H9 (cell line): ENCODE measurements around the gene XPNPEP3. TPM values are rescaled to one million over a fixed set of nuclear protein-coding genes. Genes with fewer than 3 reads are reported as not detected.

Source experiments
- DNase-seq: peaks from one replicate; pipeline ENCODE4 v3.0.0-alpha.2; 2017
- H2AFZ ChIP-seq: one replicate; pipeline ENCODE4 v1.6.1; 2013; ENCODE audit warnings: mild to moderate bottlenecking, low read length, control low read depth, moderate library complexity
- H2AK5ac ChIP-seq: 2 replicates; pipeline ENCODE4 v1.6.1; 2013; ENCODE audit warnings: low read length, control low read depth, mixed read lengths; ENCODE audit not compliant: insufficient read length
- H2BK120ac ChIP-seq: one replicate; pipeline ENCODE4 v1.6.1; 2013; ENCODE audit warnings: low read depth, mild to moderate bottlenecking, low read length, control low read depth, inconsistent platforms; ENCODE audit not compliant: poor library complexity, severe bottlenecking
- H2BK12ac ChIP-seq: 2 replicates; pipeline ENCODE4 v1.6.1; 2013; ENCODE audit warnings: low read length, control low read depth, mixed read lengths, low read depth; ENCODE audit not compliant: insufficient read length
- H2BK15ac ChIP-seq: 2 replicates; pipeline ENCODE4 v1.6.1; 2013; ENCODE audit warnings: low read depth, low read length, control low read depth
- H2BK20ac ChIP-seq: one replicate; pipeline ENCODE4 v1.6.1; 2013; ENCODE audit warnings: low read depth, mild to moderate bottlenecking, low read length, control low read depth, inconsistent platforms; ENCODE audit not compliant: poor library complexity, severe bottlenecking
- H2BK5ac ChIP-seq: 2 replicates; pipeline ENCODE4 v1.6.1; 2013; ENCODE audit warnings: low read length, control low read depth, mixed read lengths; ENCODE audit not compliant: insufficient read length
- H3K14ac ChIP-seq: 2 replicates; pipeline ENCODE4 v1.6.1; 2013; ENCODE audit warnings: low read length, control low read depth; ENCODE audit not compliant: insufficient read depth
- H3K18ac ChIP-seq: 2 replicates; pipeline ENCODE4 v1.6.1; 2013; ENCODE audit warnings: low read depth, mild to moderate bottlenecking, mixed read lengths, low read length, control low read depth; ENCODE audit not compliant: insufficient read length
- H3K23ac ChIP-seq: 2 replicates; pipeline ENCODE4 v1.6.1; 2013; ENCODE audit warnings: low read length, control low read depth, mixed read lengths, low read depth; ENCODE audit not compliant: insufficient read length
- H3K23me2 ChIP-seq: 2 replicates; pipeline ENCODE4 v1.6.1; 2013; ENCODE audit warnings: low read depth, mild to moderate bottlenecking, mixed read lengths, low read length, control low read depth; ENCODE audit not compliant: insufficient read length, poor library complexity, severe bottlenecking
- H3K27ac ChIP-seq: 2 replicates; pipeline ENCODE4 v1.5.1; 2013; ENCODE audit warnings: low read length, control low read depth, mixed read lengths, low read depth; ENCODE audit not compliant: insufficient read length
- H3K27me3 ChIP-seq: 2 replicates; pipeline ENCODE4 v1.6.1; 2013; ENCODE audit warnings: low read length, control low read depth, inconsistent platforms; ENCODE audit not compliant: insufficient read depth
- H3K4ac ChIP-seq: 2 replicates; pipeline ENCODE4 v1.6.1; 2013; ENCODE audit warnings: low read depth, mild to moderate bottlenecking, control low read depth, inconsistent platforms, low read length, moderate library complexity
- H3K4me1 ChIP-seq: 2 replicates; pipeline ENCODE4 v1.6.1; 2013; ENCODE audit warnings: low read length, control low read depth, inconsistent platforms; ENCODE audit not compliant: insufficient read depth
- H3K4me2 ChIP-seq: 2 replicates; pipeline ENCODE4 v1.6.1; 2013; ENCODE audit warnings: low read length, control low read depth, mixed read lengths; ENCODE audit not compliant: insufficient read length, insufficient read depth
- H3K56ac ChIP-seq: 2 replicates; pipeline ENCODE4 v1.6.1; 2013; ENCODE audit warnings: low read depth, mild to moderate bottlenecking, mixed read lengths, low read length, control low read depth; ENCODE audit not compliant: insufficient read length
- H3K79me1 ChIP-seq: 2 replicates; pipeline ENCODE4 v1.6.1; 2013; ENCODE audit warnings: low read depth, mild to moderate bottlenecking, moderate library complexity, low read length, control low read depth, inconsistent platforms; ENCODE audit not compliant: insufficient read depth, poor library complexity, severe bottlenecking
- H3K79me2 ChIP-seq: 2 replicates; pipeline ENCODE4 v1.6.1; 2013; ENCODE audit warnings: low read length, control low read depth, inconsistent platforms; ENCODE audit not compliant: insufficient read depth
- H3K9ac ChIP-seq: 2 replicates; pipeline ENCODE4 v1.6.1; 2013; ENCODE audit warnings: low read length, control low read depth, mixed read lengths; ENCODE audit not compliant: insufficient read length; ENCODE audit errors: extremely low read depth
- H3K9me3 ChIP-seq: one replicate; pipeline ENCODE4 v1.6.1; 2013; ENCODE audit warnings: low read depth, low read length, inconsistent platforms; ENCODE audit not compliant: control insufficient read depth
- H3T11ph ChIP-seq: one replicate; pipeline ENCODE4 v1.6.1; 2013; ENCODE audit warnings: mild to moderate bottlenecking, low read length, control low read depth, inconsistent platforms
- H4K20me1 ChIP-seq: one replicate; pipeline ENCODE4 v1.6.1; 2013; ENCODE audit not compliant: control insufficient read depth, insufficient read length, insufficient read depth
- H4K5ac ChIP-seq: 2 replicates; pipeline ENCODE4 v1.6.1; 2013; ENCODE audit warnings: low read depth, mild to moderate bottlenecking, mixed read lengths, low read length, control low read depth; ENCODE audit not compliant: insufficient read length
- H4K8ac ChIP-seq: replicated peaks from 2 replicates; pipeline ENCODE4 v1.6.1; 2013; ENCODE audit warnings: low read length, control low read depth, mixed read lengths, low read depth; ENCODE audit not compliant: insufficient read length
- H4K91ac ChIP-seq: 2 replicates; pipeline ENCODE4 v1.6.1; 2013; ENCODE audit warnings: low read depth, mild to moderate bottlenecking, moderate library complexity, mixed read lengths, low read length, control low read depth; ENCODE audit not compliant: insufficient read length
- H3K27ac Mint-ChIP-seq, 3 experiments: 2 replicates in 2 of 3; 3 replicates in 1 of 3; pipeline ENCODE4 v1.8.0; 2020 to 2021; ENCODE audit warnings: mixed read lengths in 3 of 3, mild to moderate bottlenecking in 1 of 3, moderate library complexity in 1 of 3
- H3K27me3 Mint-ChIP-seq: 2 replicates; pipeline ENCODE4 v1.8.0; 2021; ENCODE audit warnings: low read depth, mild to moderate bottlenecking, moderate library complexity, mixed read lengths
- H3K36me3 Mint-ChIP-seq, 3 experiments: 2 replicates in 2 of 3; 3 replicates in 1 of 3; pipeline ENCODE4 v1.8.0; 2020 to 2021; ENCODE audit warnings: low read depth in 3 of 3, mixed read lengths in 3 of 3; ENCODE audit not compliant: insufficient read depth in 1 of 3
- H3K4me1 Mint-ChIP-seq, 2 experiments: 2 replicates each; pipeline ENCODE4 v1.8.0; 2020; ENCODE audit warnings: mixed read lengths in 2 of 2
- H3K4me3 Mint-ChIP-seq, 2 experiments: 2 replicates in 1 of 2; 3 replicates in 1 of 2; pipeline ENCODE4 v1.8.0; 2020 to 2021; ENCODE audit warnings: mild to moderate bottlenecking in 2 of 2, mixed read lengths in 2 of 2, moderate library complexity in 1 of 2
- H3K9me3 Mint-ChIP-seq, 2 experiments: 2 replicates in 1 of 2; 3 replicates in 1 of 2; pipeline ENCODE4 v1.8.0; 2020; ENCODE audit warnings: mild to moderate bottlenecking in 2 of 2, mixed read lengths in 2 of 2, moderate library complexity in 1 of 2
- CTCF ChIP-seq: fragments of 200-600 bp; sonication (generic); conservative IDR thresholded peaks from 3 replicates; pipeline ENCODE4 v1.8.0; 2021; ENCODE audit warnings: antibody characterized with exemption, mild to moderate bottlenecking
- WGBS: extraction: QIAGEN DNeasy Blood & Tissue Kit; methylation state at CpG from one replicate; pipeline ENCODE4 v1.1.7; 2013; ENCODE audit warnings: missing lambda C conversion rate, low lambda C conversion rate, mixed read lengths; ENCODE audit not compliant: insufficient read length; ENCODE audit errors: extremely low coverage; 5-methylcytosine and 5-hydroxymethylcytosine counted together
- total RNA-seq: library from RNA; stranded (reverse); gene quantifications from 2 replicates; pipeline ENCODE4 v1.2.1, GENCODE V29; 2021

Gene XPNPEP3
- total RNA-seq, 1 experiment from 2014 or later, result 18.3 TPM

DNA sequence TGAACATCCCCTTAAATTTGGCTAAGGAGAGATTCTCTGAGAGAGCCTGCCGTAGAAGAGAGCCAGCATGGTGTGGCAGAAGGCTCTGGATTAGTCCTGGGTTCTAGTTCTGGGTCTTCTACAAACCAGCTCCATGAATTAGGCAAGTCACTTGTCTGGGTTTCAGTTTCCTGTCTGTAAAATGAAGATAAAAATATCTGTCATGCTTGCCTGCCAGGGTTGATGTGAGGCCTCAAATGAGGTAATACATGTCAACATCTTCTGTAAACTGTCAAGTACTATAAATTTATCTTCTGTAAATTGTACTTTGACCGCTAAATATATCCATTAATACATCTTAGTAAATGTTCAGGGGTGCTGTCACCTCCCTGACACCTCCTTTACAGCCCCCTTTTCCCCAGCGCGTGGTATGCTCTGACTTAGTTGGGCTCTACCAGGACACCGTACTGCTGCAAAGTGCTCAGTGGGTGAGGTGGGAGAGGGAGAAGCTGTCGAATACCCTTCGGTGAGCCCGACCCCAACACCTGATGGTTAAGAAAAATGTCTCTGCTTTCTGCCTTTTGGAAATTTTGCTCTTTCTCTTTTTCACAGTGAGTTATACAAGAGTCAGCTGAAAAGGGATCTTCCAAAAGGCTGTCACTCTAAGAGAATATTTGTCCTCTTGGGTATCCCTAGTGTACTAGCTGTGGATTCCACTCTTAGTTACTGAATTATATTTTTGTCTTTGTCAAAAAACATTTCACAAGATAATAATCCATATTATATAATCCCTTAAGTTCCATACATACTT, 109.2 kb downstream of the XPNPEP3 start:
- H3K23me2 ChIP-seq, result no peaks in the 10 kb centered on the region
- no peak overlapping the region for H4K5ac ChIP-seq
- no peak overlapping the region for H3K9ac ChIP-seq
- H2BK5ac ChIP-seq, result no peak overlapping the region
- H3K4me1 Mint-ChIP-seq, result no peaks in the 10 kb centered on the region
- H2BK120ac ChIP-seq, result no peak overlapping the region
- no peak overlapping the region for H3T11ph ChIP-seq
- H4K20me1 ChIP-seq, result no peaks in the 10 kb centered on the region
- no peaks in the 10 kb centered on the region for H3K9me3 Mint-ChIP-seq
- no peak overlapping the region for H3K4ac ChIP-seq
- H3K36me3 Mint-ChIP-seq, result peaks cover 20 to 72% (median 57%) of the 10 kb centered on the region in 3 experiments; a peak in 6 of 7 replicates
- DNase-seq, result no peak
- no peak overlapping the region for H2AK5ac ChIP-seq
- no peak overlapping the region for H3K18ac ChIP-seq
- no peak overlapping the region for H3K14ac ChIP-seq
- H3K9me3 ChIP-seq, result no peaks in the 10 kb centered on the region
- H3K4me1 ChIP-seq, result no peaks in the 10 kb centered on the region
- no peak overlapping the region for H2BK15ac ChIP-seq
- no peak overlapping the region for H3K56ac ChIP-seq
- no peak overlapping the region for H3K4me3 Mint-ChIP-seq
- H3K79me1 ChIP-seq, result no peaks in the 10 kb centered on the region
- H2BK12ac ChIP-seq, result no peak overlapping the region
- no peak overlapping the region for H2BK20ac ChIP-seq
- H4K8ac ChIP-seq, result no peak overlapping the region
- H3K79me2 ChIP-seq, result no peaks in the 10 kb centered on the region
- no peaks in the 10 kb centered on the region for H3K27me3 Mint-ChIP-seq
- no peak overlapping the region for H3K27ac Mint-ChIP-seq
- no peak overlapping the region for H3K23ac ChIP-seq
- H3K27ac ChIP-seq, result no peak overlapping the region
- H2AFZ ChIP-seq, result no peak overlapping the region
- TF ChIP-seq CTCF, result no peak
- H3K4me2 ChIP-seq, result no peak overlapping the region
- no CpG with 5 or more reads among the region's 8 CpGs for WGBS
- H4K91ac ChIP-seq, result no peak overlapping the region
- no peaks in the 10 kb centered on the region for H3K27me3 ChIP-seq
